A549 (cell line): Measurements from ENCODE around the gene HDGF.

Experiments used
- ATOH8 ChIP-seq: fragments of 250-450 bp; sonication (Bioruptor Pico); IDR thresholded peaks from 2 replicates; pipeline ENCODE4 v1.5.0; 2020; ENCODE audit warnings: low read depth, mild to moderate bottlenecking, moderate library complexity
- CTCF ChIP-seq: fragments of >200 bp; sonication (Bioruptor Twin); formaldehyde crosslinking; IDR thresholded peaks from 3 replicates; pipeline ENCODE4 v1.5.1; 2016
- EHF ChIP-seq: fragments of 250-450 bp; sonication (Bioruptor Pico); IDR thresholded peaks from 2 replicates; pipeline ENCODE4 v1.5.0; 2020; ENCODE audit warnings: mild to moderate bottlenecking
- MYC ChIP-seq: IDR thresholded peaks from 2 replicates; pipeline ENCODE4 v1.6.1; 2012; ENCODE audit warnings: mild to moderate bottlenecking, inconsistent platforms, low read length, improper control_type of control experiment, borderline replicate concordance
- RFX5 ChIP-seq: fragments of 450-650 bp; IDR thresholded peaks from 2 replicates; pipeline ENCODE4 v1.7.1; 2014; ENCODE audit warnings: antibody characterized with exemption, mild to moderate bottlenecking, moderate library complexity
- TF ChIP-seq, protein P1 (sequence below): fragments of 450-650 bp; IDR thresholded peaks from 2 replicates; pipeline ENCODE4 v1.6.1; 2014; ENCODE audit warnings: antibody characterized with exemption

DNA sequence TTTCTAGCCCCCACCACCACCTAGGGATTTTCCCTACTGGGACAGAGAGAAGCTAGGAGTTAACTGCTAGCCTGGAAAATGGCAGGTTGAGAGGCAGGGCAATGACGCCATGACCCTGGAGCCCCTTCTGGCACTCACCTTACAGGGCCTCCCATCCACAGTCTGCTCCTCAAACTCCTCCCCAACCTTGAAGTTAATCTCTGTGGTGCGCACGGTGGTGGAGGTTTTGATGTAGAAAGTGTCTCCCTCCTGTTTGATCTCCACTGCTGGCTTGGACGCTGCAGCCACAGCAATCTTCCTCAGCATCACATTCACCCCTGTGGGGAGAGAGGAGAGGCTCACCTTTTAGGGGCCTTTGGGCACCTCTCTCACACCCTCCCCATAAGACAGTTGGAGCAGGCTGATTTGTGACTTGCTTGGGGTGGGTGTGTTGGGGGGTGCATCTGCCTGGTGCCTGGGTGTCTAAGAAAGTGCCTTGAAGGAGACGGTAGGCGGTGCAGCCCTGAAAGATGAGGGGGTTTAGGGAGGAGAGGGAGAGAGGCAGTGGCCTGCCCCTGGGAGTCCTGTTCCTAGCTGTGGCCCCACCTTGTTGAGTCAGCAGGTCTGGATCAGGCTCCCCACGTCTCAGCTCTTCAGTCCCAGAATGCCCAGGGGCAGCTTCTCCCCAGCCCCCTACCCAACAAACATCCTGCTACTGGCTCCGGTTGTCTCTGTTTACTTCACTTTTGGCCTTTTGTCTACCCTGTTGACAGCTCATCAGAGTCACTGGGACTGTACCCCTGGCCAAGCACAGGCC is 50.5 kb downstream of the HDGF start:
- TF ChIP-seq MYC (no peak), RFX5 (no peak), EHF (CRISPR knock-in tag) (no peak), ATOH8 (CRISPR knock-in tag) (no peak), CTCF (no peak)
- TF ChIP-seq, protein P1, sequence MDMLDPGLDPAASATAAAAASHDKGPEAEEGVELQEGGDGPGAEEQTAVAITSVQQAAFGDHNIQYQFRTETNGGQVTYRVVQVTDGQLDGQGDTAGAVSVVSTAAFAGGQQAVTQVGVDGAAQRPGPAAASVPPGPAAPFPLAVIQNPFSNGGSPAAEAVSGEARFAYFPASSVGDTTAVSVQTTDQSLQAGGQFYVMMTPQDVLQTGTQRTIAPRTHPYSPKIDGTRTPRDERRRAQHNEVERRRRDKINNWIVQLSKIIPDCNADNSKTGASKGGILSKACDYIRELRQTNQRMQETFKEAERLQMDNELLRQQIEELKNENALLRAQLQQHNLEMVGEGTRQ: no peak
